Ureter (tissue), 1 donor: Measurements from ENCODE around the gene OR5AC2. TPM values are rescaled to one million over a fixed set of nuclear protein-coding genes. Genes with fewer than 3 reads are reported as not detected.

Source experiments
- DNase-seq: peaks from one replicate; pipeline ENCODE4 v3.0.0-alpha.2; 2020; ENCODE audit warnings: low spot score
- total RNA-seq: library from RNA; stranded (reverse); gene quantifications from one replicate; pipeline ENCODE4 v1.2.4, GENCODE V29; 2023
- donor health status: DM: yes; HTN: yes; CAD: no.

OR5AC2 gene, protein sequence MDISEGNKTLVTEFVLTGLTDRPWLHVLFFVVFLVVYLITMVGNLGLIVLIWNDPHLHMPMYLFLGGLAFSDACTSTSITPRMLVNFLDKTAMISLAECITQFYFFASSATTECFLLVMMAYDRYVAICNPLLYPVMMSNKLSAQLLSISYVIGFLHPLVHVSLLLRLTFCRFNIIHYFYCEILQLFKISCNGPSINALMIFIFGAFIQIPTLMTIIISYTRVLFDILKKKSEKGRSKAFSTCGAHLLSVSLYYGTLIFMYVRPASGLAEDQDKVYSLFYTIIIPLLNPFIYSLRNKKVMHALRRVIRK
- not detected for total RNA-seq

DNA sequence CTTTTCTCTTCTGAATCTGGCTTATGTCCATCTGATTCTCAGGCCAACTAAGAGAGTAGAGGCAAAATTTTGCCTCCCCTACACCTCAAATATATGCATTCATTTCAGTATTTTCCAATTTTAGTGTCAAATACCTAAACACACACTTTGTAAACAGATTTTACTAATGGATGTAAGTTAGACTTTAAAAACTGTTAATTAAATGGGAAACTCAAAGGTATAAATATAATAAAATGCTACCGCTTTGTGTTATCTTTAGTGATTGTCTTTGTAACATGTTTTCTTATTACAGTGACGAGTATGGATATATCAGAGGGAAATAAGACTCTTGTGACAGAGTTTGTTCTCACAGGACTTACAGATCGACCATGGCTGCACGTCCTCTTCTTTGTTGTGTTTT lies at the start of gene OR5AC2:
Gene OR5AC2 (plus strand): TSS at position 301 of the 400 bp plus-strand sequence. CDS start 0 bp downstream, at position 301.
- DNase-seq, result no peak

DNA sequence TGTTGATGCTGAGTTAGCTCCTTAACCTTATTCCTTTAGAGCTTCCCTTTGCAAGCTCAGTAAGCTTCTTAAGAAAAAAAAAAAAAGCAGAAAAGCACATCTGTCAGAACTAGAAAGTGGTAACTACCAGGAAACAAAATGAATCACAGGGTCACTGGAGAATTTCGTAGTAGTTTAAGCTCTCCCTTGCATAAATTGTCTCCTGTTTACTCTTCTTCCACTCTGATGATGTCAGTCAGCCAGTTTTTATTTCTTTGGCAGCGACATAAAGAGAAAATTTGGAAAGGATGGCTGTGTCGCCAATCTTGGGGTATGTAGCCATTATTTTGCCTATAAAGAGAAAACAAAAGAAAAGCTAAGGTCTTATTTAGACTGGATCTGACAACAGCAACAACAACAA lies 48.7 kb upstream of the OR5AC2 start:
- DNase-seq, result no peak

- no peak for DNase-seq
Measured at GRCh38 chr3:98038876-98039275, 48.1 kb upstream of the OR5AC2 start.

- no peak for DNase-seq
Measured at GRCh38 chr3:98039322-98040024, 47.5 kb upstream of the OR5AC2 start.

DNA sequence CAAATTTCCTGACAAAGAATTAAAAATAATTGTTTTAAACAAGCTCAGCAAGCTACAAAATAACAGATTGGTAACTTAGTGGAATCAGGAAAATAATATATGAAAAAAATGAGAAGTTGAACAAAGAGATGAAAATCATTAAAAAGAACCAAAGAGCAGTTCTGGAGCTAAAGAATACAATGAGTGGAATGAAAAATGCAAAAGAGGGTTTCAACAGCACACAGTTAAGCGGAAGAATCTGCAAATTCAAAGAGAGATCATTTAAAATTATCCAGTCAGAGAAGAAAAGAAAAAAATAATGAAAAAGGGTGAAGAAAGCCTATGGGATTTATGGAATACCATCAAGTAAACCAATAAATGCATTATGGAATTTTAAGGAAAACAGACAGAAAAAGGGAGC lies 45.6 kb upstream of the OR5AC2 start:
- DNase-seq, result no peak

GRCh38 chr3:98048586-98048985 lies 38.4 kb upstream of the OR5AC2 start:
- no peak for DNase-seq

DNA sequence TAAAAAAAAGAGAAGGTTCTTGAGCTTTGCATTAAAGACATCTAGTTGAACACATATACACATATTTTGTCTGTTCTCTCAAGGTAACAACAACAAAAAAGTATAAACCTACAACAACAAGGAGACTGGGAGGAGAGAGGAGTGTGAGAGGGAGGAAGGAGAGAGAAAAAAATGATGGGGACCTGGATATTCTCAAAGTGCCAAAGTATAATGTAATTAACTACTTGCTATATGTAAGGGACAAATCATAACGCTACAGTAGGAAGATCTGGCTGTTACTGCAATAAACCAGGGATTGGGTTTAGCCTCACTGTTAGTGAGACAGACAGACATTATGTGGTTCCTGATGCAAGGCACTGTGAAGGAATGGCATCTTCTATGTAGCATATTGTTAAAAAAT lies 37.7 kb upstream of the OR5AC2 start:
- no peak for DNase-seq

- DNase-seq, result no peak
Measured at GRCh38 chr3:98056035-98056434, 30.9 kb upstream of the OR5AC2 start.

- no peak for DNase-seq
Measured at GRCh38 chr3:98057631-98058030, 29.3 kb upstream of the OR5AC2 start.

GRCh38 chr3:98058244-98058960 lies 28.6 kb upstream of the OR5AC2 start:
- no peak for DNase-seq

DNA sequence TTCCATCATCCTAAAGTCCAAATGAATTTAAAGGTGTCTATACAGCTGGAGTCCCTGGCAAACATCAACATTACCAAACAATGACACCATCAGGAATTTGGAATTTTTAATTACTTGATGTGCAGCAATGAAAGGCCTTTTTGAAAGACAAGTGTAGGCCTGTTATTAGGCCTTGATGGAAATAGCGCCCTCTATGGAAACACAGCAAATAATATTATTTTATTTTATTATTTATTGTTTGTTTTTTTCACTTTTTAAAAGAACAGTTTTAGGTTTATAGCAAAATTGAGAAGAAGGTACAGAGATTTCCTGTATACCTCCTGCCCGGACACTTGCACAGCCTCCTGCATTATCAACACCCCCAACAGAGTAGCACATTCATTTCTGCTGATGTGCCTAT lies 18.1 kb upstream of the OR5AC2 start:
- DNase-seq, result no peak

- no peak for DNase-seq
Measured at GRCh38 chr3:98070840-98071239, 16.1 kb upstream of the OR5AC2 start.

DNA sequence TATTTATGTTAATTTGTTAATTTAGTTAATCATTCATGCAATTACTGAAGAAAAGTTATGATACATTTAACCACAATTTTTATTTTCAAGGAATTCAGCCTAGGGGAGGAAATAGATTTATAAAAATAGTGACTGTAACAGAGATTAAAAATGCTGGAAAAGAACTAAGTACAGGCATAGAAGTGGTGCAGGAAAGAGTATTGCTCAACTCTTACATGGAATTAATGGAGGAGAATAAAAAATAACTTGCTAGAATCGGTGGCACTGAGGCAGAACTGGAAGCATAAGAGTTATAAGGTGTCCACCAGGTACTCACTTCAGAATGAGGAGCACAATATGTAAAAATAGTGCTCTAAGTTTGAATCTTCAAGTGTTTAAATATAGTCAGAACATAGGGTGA lies 13.5 kb upstream of the OR5AC2 start:
- no peak for DNase-seq

DNA sequence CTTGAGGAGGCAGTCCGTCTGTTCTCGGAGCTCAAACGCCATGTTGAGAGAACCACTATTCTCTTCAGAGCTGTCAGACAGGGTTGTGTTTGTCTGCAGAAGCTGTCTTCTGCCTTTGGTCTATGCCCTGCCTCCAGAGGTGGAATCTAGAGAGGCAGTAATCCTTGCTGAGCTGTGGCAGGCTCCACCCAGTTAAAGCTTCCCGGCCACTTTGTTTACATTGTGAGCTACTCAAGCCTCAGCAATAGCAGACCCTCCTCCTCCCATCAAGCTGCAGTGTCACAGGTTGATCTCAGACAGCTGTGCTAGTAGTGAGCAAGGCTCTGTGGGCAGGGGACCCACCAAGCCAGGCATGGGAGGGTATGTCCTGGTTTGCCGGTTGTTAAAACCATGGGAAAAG lies 8.9 kb downstream of the OR5AC2 start:
- no peak for DNase-seq

GRCh38 chr3:98099848-98100247 lies 12.9 kb downstream of the OR5AC2 start:
- no peak for DNase-seq

- DNase-seq, result no peak
Measured at GRCh38 chr3:98108162-98108561, 21.2 kb downstream of the OR5AC2 start.

DNA sequence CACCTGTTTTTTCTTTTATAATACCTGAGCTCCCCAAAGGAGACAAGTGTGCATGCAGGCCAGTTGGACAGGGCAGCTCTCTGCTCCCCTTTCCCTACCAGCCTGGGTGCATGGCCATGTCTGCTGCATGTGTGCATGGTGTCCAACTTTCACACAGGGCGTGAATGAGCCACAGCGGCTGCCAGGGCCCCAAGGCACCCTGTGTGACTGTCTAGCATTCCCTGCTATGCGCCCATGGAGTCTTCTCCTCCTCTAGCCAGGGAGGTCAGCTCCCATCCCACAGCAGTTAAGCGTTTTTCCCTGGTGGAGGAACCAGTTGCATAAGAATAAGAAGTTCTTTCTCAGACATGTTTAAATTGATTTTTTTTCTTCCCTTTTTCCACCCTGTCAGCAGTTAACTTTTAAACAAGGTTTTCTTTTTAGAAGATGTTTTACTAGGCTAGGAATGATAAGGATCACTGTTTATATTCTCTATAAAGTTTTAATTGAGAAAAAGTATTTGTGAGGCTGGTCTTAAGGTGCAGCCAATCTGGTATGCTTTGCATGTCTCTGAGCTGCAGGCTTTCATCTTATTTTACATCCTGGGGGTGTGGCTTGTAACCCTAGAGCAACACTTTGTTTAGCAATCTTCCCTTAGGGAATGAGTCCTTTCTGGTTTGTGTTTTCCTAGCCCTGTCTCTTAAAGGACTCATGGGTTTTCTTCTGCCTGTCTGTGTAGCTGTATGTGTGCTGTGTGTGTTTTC lies 23.0 kb downstream of the OR5AC2 start:
- DNase-seq, result no peak

GRCh38 chr3:98110550-98110908 lies 23.6 kb downstream of the OR5AC2 start:
- no peak for DNase-seq

- DNase-seq, result no peak
Measured at GRCh38 chr3:98114264-98114663, 27.3 kb downstream of the OR5AC2 start.

GRCh38 chr3:98115717-98116116 lies 28.7 kb downstream of the OR5AC2 start:
- DNase-seq, result no peak

DNA sequence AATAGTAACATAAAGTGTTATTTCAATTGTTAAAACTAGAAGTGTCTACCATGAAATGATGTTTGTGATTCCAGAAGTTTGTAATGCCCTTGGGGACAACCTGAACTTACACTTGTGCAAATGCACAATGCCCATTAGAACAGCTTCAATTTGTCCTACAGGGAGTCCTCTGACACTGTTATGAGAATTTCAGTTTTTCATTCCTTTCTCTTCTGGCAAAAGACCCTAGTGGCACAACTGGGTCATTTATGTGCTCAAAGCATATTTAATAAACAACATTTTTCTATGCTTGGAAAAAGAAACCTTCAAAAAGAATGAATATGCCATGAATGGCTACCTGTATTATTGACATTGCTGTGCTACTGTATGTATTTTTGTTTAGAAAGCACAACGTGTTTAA lies 43.4 kb downstream of the OR5AC2 start, which contains the start of gene OR5H1:
Gene OR5H1 (plus strand): TSS at position 301 of the 400 bp plus-strand sequence. CDS start 1,977 bp downstream, outside the sequence.
- DNase-seq, result no peak

- no peak for DNase-seq
Measured at GRCh38 chr3:98136631-98137030, 49.7 kb downstream of the OR5AC2 start.
